ENCODE results near the gene CDK9. TPM values are rescaled to one million over a fixed set of nuclear protein-coding genes. Genes with fewer than 3 reads are reported as not detected.

The CDK9 gene
- polyA plus RNA-seq, 1 experiment, result 34.4 TPM

- ChIA-PET CTCF (interaction anchor here (0.6 to 1.4 kb wide), 4 partner anchors 16 to 67 kb away, joined by 3 read pairs; partner anchors contain the start of gene ENG), POLR2A (interaction anchor here (0.5 kb wide), 1 partner anchor 64 kb away, joined by 3 read pairs; no protein-coding TSS in a partner anchor)
- TF ChIP-seq, protein P1, sequence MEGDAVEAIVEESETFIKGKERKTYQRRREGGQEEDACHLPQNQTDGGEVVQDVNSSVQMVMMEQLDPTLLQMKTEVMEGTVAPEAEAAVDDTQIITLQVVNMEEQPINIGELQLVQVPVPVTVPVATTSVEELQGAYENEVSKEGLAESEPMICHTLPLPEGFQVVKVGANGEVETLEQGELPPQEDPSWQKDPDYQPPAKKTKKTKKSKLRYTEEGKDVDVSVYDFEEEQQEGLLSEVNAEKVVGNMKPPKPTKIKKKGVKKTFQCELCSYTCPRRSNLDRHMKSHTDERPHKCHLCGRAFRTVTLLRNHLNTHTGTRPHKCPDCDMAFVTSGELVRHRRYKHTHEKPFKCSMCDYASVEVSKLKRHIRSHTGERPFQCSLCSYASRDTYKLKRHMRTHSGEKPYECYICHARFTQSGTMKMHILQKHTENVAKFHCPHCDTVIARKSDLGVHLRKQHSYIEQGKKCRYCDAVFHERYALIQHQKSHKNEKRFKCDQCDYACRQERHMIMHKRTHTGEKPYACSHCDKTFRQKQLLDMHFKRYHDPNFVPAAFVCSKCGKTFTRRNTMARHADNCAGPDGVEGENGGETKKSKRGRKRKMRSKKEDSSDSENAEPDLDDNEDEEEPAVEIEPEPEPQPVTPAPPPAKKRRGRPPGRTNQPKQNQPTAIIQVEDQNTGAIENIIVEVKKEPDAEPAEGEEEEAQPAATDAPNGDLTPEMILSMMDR (IDR thresholded peaks at IDR 0.05; ENCODE audit: insufficient read depth, low read depth, low read length), result no peak
- peak; percentile 33 for DNase-seq (ENCODE audit: low read depth)
- Histone ChIP-seq H3K27me3 (ENCODE audit: control insufficient read depth, insufficient read depth, low read length) (no peaks in the 10 kb centered on the region), H3K36me3 (ENCODE audit: control insufficient read depth, insufficient read depth, low read length) (peaks cover 12% of the 10 kb centered on the region), H3K4me3 (ENCODE audit: low read depth, low read length) (peak within 1 kb of the TSS; percentile 44)
Measured at GRCh38 chr9:127802576-127803443, 17.0 kb downstream of the CDK9 start, which contains the start of gene FPGS. Gene FPGS (plus strand): TSS chr9:127802882. CDS start chr9:127802925, 43 bp downstream.

DNA sequence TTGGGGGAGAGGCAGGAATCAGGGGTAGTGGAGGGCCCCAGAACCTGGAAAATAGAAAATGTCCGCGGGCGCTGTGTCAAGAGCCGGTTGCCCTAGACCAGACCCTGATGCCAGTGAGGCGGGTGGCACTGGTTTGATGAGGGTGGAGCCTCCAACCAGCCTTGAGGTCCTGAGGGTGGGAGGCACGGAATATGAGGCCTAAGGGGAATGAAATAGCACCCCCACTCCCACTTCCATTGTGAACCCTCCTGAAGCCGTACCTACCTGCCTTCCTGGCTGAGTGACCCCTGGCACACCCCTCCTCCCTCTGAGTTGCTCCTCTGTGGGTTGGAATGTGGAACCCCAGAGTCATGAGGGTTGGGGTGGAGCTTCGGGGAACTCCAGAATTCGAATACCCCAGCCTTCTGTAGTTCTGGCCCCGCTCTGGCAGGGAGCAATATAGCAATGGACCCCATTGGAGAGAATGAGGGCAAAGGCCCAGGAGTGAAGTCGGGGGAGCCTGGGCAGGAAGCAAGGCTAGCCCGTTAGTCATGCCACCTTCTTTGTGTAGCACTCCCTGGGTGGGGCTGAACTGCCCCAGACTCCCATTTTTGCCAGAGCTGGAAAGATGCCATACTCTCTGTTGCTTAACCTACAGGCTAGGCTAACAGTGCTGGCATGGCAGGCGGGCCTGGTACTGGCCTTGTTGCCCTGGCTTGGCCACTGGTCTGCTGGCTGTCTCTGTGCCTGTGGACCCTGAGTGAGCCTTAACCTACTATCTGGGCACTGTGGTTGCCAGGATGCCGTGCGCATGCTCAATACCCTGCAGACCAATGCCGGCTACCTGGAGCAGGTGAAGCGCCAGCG, 17.9 kb downstream of the CDK9 start:
- POLR2A ChIA-PET, result interaction anchor here (0.6 kb wide), 2 partner anchors 28 to 94 kb away, joined by 3 to 9 read pairs; no protein-coding TSS in a partner anchor
- CTCF ChIA-PET, result interaction anchor here (0.6 to 0.8 kb wide), 2 partner anchors 18 to 35 kb away, joined by 3 read pairs; partner anchors contain the start of gene CDK9
- Histone ChIP-seq H3K27me3 (ENCODE audit: control insufficient read depth, insufficient read depth, low read length) (no peaks in the 10 kb centered on the region), H3K4me3 (ENCODE audit: low read depth, low read length) (peak overlapping the region; percentile 44), H3K36me3 (ENCODE audit: control insufficient read depth, insufficient read depth, low read length) (peaks cover 19% of the 10 kb centered on the region)
- TF ChIP-seq, protein P1 (IDR thresholded peaks at IDR 0.05; ENCODE audit: insufficient read depth, low read depth, low read length), result no peak
- no peak for DNase-seq (ENCODE audit: low read depth)

GRCh38 chr9:127805620-127806019, 19.8 kb downstream of the CDK9 start:
- TF ChIP-seq, protein P1 (IDR thresholded peaks at IDR 0.05; ENCODE audit: insufficient read depth, low read depth, low read length), result peak; percentile 42
- CTCF ChIA-PET, result interaction anchor here (0.9 to 2.3 kb wide), 3 partner anchors 19 to 64 kb away, joined by 3 to 5 read pairs (median 5); no protein-coding TSS in a partner anchor
- H3K27me3 ChIP-seq (ENCODE audit: control insufficient read depth, insufficient read depth, low read length), result no peaks in the 10 kb centered on the region
- H3K4me3 ChIP-seq (ENCODE audit: low read depth, low read length), result no peak overlapping the region
- H3K36me3 ChIP-seq (ENCODE audit: control insufficient read depth, insufficient read depth, low read length), result peaks cover 30% of the 10 kb centered on the region
- POLR2A ChIA-PET, result no interaction called here
- DNase-seq (ENCODE audit: low read depth), result no peak

DNA sequence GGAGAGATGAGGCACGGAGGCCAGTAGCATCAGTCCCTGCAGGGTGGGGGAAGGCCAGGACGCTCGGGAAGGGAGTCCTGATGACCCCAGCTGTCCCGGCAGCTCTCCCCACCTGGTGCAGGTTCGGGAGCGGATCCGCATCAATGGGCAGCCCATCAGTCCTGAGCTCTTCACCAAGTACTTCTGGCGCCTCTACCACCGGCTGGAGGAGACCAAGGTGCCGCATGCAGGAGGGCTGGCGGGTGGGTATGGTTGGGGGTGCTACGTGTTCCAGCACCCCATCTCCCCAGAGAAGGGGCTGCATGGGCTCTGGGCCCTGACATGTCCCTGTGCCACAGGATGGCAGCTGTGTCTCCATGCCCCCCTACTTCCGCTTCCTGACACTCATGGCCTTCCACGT, 21.0 kb downstream of the CDK9 start:
- Histone ChIP-seq H3K27me3 (ENCODE audit: control insufficient read depth, insufficient read depth, low read length) (no peaks in the 10 kb centered on the region), H3K4me3 (ENCODE audit: low read depth, low read length) (no peak overlapping the region), H3K36me3 (ENCODE audit: control insufficient read depth, insufficient read depth, low read length) (peaks cover 32% of the 10 kb centered on the region)
- POLR2A ChIA-PET, result no interaction called here
- CTCF ChIA-PET, result interaction anchor here (1.2 kb wide), 1 partner anchor 45 kb away, joined by 3 read pairs; no protein-coding TSS in a partner anchor
- DNase-seq (ENCODE audit: low read depth), result no peak
- TF ChIP-seq, protein P1 (IDR thresholded peaks at IDR 0.05; ENCODE audit: insufficient read depth, low read depth, low read length), result no peak

All from BJ (cell line).